NCI-H187 treated with DMSO at 0.1 percent for 48 hours (cell line): ENCODE data around the gene TSKS.

Experiments used
- DNase-seq: peaks from one replicate; lab custom pipeline; 2025; lab: John Stamatoyannopoulos, UW

Gene TSKS

GRCh38 chr19:49763230-49763629 lies at the start of gene TSKS:
Gene TSKS, minus strand, starts transcription at chr19:49763306. Its CDS starts 59 bp downstream, at chr19:49763247.
- no peak for DNase-seq

DNA sequence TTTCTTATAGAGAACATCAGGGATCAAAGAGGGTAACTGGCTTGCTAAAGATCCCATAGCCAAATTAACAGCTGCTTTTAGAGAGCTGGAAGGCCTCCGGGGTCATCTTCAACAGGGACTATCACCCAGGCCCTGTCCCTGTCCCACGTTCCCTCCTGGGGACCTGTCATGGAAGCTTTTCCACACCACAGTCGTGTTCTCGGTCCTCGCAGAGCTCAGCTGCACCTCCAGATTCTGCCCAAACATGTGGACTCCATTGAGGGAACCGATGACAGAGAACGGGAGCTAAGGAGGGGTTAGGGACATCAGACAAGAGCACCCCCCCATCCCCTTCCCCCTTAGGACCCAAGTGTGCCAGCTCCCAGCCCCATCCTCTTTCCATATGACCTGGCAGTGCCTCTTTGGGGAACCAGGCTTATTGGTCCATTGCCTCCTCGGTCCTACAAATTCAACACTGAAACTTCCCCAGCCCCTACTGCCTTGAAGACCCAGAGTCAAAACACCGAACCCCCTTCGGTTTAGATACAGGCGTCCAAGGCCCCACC lies 49.4 kb upstream of the TSKS start:
- no peak for DNase-seq

GRCh38 chr19:49811328-49811727 lies 48.2 kb upstream of the TSKS start:
- DNase-seq, result no peak

- peak; percentile 33 for DNase-seq
Measured at GRCh38 chr19:49809941-49810389, 46.9 kb upstream of the TSKS start.

DNA sequence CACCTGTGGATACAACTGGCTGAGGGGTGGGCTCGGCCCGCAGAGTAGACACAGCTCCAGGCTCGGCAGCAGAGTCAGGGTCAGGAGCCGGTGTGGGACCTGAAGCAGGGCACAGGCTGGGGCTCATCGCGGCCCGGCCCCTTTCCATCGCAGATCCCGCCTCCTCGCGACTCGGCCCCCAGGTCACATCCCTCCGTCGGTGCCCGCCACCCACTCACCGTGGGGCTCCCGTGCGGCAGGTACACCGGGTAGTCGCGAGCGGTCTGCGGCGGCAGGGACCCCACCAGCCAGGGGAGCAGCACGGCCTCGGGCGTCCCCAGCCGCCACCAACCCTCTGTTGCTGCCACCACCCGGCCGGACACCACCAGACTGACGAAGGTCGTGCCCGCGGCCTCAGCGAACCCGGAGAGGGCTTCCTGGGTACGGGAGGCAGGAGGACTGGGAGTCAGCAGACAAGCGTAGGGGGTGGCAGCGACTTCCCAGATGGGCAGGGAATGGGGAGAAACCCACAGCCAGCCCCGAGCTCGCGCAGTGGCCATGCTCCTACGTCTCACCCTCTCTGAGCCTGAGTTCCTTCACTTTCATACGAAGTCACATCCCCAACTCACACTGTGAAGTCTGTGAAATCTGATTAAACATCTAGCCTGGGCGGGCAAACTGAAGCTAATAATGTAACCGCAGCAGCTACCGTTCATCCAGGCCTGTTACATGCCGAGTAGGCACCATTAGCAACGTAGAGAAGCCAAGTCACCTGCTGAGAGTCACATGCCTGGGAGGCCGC lies 46.2 kb upstream of the TSKS start:
- no peak for DNase-seq

DNA sequence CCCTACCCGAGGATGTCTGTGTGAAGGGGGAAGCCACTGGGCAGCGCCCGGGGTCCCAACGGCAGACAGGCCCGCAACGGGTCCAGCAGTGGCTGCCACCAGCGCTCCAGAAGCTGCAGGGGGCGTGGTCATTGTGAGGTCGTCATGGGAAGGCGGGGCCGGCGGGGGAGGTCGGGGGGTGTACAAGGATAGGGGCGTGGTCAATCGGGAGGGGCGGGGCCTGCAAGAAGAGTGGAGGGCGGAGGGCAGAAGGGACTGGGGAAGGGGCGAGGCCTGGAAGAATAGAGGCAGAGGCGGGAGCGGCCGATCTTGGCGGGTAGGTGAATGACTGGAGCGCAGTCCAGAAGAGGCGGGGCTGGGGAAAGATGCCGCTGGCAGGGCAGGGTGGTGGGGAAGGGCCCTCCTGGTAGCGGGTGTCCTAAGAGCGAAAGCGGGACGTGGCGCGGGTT lies 45.6 kb upstream of the TSKS start:
- DNase-seq, result peak; percentile 92

GRCh38 chr19:49807904-49808675 lies 45.0 kb upstream of the TSKS start:
- no peak for DNase-seq

GRCh38 chr19:49807058-49807903 lies 44.2 kb upstream of the TSKS start:
- DNase-seq, result no peak

- no peak for DNase-seq
Measured at GRCh38 chr19:49806620-49806959, 43.5 kb upstream of the TSKS start.

DNA sequence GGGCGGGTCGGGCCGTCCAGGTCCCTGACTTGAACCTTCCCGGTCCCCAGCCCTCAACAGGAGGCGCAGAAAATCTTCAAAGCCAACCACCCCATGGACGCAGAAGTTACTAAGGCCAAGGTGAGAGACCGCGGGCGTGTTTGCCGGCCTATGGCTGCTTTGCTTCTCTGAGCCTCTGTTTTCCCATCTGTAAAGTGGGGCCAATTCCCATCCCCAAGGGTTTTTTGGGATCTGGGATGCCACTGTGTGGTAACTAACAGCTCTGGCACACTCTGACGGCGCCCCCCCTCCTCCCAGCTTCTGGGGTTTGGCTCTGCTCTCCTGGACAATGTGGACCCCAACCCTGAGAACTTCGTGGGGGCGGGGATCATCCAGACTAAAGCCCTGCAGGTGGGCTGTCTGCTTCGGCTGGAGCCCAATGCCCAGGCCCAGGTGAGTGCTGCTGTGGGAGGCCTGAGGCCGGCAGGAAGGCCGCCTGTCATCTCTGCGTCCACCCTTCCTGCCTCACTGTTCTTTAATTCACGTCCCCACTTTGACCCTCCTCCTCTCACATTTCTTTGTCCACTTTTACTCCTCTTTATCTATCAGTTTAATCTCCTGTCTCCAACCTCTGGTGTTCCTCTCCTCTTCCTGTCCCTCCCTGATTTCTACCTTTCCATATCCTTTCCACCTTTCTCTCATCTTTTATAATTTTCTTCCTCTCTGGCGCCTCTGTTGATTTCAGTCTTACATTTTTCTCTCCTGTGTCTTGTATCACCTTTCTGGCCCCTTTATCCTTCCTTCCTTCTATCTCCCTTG lies 42.9 kb upstream of the TSKS start:
- DNase-seq, result no peak

DNA sequence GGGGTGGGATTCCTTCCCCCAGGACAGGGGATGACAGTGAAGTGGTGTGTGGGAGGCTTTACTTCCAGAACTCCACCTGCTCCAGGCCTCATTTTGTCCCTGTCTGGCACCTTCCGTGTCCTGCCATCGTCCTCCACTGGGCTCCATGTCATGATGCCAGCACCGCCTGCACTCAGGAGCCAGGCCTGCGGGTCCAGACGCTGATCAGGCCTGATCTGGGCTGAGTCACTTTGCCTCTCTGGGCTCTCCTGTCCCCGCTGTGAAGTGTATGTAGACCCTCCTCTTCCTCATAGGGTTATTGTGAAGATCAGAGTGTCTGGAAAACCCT lies 40.4 kb upstream of the TSKS start:
- no peak for DNase-seq

GRCh38 chr19:49802836-49803528 lies 39.9 kb upstream of the TSKS start:
- no peak for DNase-seq

- DNase-seq, result no peak
Measured at GRCh38 chr19:49801966-49802661, 39.0 kb upstream of the TSKS start.

DNA sequence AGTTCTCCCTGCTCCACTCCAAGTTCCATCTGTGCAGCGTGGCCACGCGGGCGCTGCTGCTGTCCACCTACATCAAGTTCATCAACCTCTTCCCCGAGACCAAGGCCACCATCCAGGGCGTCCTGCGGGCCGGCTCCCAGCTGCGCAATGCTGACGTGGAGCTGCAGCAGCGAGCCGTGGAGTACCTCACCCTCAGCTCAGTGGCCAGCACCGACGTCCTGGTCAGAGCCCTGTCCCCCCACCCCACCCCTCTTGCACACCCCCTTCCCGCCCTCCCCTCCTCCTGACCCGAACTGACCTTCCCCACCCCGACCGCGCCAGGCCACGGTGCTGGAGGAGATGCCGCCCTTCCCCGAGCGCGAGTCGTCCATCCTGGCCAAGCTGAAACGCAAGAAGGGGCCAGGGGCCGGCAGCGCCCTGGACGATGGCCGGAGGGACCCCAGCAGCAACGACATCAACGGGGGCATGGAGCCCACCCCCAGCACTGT lies 38.3 kb upstream of the TSKS start:
- DNase-seq, result no peak

DNA sequence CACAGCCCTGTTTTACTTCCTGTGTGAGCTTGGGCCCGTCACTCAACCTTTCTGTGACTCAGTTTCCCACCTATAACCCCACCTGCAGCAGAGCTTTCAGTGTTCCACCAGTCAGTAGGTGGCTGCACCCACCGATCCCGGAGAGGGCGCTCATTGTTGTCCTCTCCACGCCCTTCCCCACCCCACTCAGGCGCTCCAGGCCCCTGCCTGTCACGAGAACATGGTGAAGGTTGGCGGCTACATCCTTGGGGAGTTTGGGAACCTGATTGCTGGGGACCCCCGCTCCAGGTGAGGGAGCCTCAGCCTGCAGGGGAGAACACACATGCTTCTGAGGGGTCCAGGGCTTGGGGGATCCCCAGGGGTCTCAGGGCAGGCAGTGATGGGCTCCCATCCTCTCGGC lies 37.7 kb upstream of the TSKS start:
- DNase-seq, result no peak

- no peak for DNase-seq
Measured at GRCh38 chr19:49799798-49800376, 36.8 kb upstream of the TSKS start.

DNA sequence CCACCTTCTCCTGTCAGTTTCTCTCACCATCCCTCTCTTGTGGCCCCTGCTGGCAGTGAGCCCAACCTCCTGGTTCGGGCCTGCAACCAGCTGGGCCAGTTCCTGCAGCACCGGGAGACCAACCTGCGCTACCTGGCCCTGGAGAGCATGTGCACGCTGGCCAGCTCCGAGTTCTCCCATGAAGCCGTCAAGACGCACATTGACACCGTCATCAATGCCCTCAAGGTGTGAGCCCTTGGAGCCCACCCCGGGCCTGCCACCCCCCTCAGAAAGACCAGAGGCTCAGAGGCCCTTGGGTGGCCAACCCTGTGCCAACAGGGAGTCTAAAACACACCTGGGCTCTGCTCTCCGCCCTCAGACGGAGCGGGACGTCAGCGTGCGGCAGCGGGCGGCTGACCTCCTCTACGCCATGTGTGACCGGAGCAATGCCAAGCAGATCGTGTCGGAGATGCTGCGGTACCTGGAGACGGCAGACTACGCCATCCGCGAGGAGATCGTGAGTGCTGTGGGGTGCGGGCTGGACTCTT lies 36.2 kb upstream of the TSKS start:
- no peak for DNase-seq

DNA sequence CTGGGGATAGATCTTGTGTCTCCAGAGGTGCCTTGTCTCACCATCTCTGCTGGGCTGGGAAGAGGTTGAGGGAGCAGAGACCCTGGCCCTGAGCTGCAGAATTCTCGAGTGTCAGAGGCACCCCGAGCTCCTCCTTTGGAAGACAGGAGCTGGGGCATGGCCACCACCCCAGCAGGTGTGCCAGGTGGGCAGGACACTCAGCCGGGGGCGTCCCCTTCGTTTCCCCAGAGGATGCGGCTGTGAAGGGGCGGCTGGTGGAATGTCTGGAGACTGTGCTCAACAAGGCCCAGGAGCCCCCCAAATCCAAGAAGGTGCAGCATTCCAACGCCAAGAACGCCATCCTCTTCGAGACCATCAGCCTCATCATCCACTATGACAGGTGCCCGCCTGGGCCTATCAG lies 35.5 kb upstream of the TSKS start:
- DNase-seq, result no peak

DNA sequence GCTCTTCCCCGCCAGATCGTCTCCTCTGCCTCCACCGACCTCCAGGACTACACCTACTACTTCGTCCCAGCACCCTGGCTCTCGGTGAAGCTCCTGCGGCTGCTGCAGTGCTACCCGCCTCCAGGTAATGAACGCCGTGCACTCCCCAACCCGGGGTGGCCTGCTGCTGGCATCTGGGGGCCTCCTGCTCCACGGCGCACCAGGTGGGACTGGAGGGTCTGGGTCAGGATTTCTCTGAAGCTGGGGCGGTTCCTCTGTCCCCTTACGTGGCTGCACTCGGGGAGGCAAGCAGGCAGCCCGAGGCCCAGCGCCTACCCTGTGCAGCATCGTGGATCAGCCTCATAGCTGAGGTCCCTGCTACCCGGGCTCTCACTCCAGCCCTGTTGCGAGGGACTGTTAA lies 32.5 kb upstream of the TSKS start:
- no peak for DNase-seq

- DNase-seq, result no peak
Measured at GRCh38 chr19:49793561-49793840, 30.4 kb upstream of the TSKS start.
